T-helper 1 cell treated with Interleukin-12 subunit alpha and Interleukin-12 subunit beta and Interleukin-4 antibody, amounts not matched to agents 30 μg/mL and 1 μg/mL, for 36 hours (primary cell): ENCODE data around the gene ZC3H11A.
"Not testable (repeated sequence)": the region's sequence is repeated elsewhere in the genome, so short reads cannot be mapped to it uniquely, and the experiment has no call there.

Experiments
- H3K27ac Mint-ChIP-seq: one replicate; pipeline ENCODE4 v1.8.0; 2021; ENCODE audit warnings: mild to moderate bottlenecking, mixed read lengths
- H3K27me3 Mint-ChIP-seq: one replicate; pipeline ENCODE4 v1.8.0; 2021; ENCODE audit warnings: low read depth, mixed read lengths
- H3K36me3 Mint-ChIP-seq: one replicate; pipeline ENCODE4 v1.8.0; 2021; ENCODE audit warnings: low read depth, mixed read lengths
- H3K4me1 Mint-ChIP-seq: one replicate; pipeline ENCODE4 v1.8.0; 2021; ENCODE audit warnings: low read depth, mixed read lengths
- H3K4me3 Mint-ChIP-seq: one replicate; pipeline ENCODE4 v1.8.0; 2021; ENCODE audit warnings: mild to moderate bottlenecking, moderate library complexity, mixed read lengths
- H3K9me3 Mint-ChIP-seq: one replicate; pipeline ENCODE4 v1.8.0; 2021; ENCODE audit warnings: mixed read lengths

Gene ZC3H11A

DNA sequence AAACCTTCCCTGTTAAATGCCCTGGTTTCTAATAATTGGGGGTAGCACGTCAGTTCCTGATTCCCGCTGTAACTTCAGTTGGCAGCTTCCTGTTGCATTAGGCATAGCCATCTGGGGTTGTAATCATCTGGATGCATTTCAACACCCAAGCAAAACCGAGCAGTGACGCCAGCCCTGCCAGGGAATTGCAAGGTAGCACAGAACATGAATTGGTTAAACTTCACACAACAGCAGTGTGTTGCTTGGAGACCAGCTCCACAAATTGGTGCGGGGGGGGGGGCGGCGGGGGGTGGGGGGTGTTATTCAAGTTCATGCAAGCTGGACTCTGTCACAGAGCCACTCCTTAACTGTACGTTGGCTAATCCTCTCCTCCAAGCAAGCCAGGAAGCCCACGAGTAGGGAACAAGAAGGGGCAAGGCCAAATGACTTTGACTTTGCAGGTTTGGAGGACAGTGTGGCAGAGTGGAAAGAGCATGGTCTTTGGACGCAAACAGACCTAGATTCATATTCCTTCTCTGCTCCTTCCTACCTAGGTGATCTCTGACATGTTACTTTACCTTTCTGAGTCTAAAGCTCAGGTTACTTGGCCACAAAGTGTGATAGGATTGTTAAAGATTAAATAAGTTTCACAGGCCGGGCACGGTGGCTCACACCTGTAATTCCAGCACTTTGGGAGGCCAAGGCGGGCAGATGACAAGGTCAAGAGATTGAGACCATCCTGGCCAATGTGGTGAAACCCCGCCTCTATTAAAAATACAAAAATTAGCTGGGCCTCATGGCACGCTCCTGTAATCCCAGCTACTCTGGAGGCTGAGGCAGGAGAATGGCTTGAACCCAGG, 25.7 kb upstream of the ZC3H11A start:
- Mint-ChIP-seq H3K27ac (no peak overlapping the region), H3K36me3 (peaks cover 41% of the 10 kb centered on the region), H3K27me3 (no peaks in the 10 kb centered on the region), H3K9me3 (no peaks in the 10 kb centered on the region), H3K4me1 (peaks cover 14% of the 10 kb centered on the region), H3K4me3 (no peak overlapping the region)

GRCh38 chr1:203771901-203772301, 23.5 kb upstream of the ZC3H11A start:
- no peak overlapping the region for H3K27ac Mint-ChIP-seq
- H3K4me3 Mint-ChIP-seq, result no peak overlapping the region
- no peaks in the 10 kb centered on the region for H3K9me3 Mint-ChIP-seq
- no peaks in the 10 kb centered on the region for H3K27me3 Mint-ChIP-seq
- H3K36me3 Mint-ChIP-seq, result peaks cover 49% of the 10 kb centered on the region
- peaks cover 8% of the 10 kb centered on the region for H3K4me1 Mint-ChIP-seq

DNA sequence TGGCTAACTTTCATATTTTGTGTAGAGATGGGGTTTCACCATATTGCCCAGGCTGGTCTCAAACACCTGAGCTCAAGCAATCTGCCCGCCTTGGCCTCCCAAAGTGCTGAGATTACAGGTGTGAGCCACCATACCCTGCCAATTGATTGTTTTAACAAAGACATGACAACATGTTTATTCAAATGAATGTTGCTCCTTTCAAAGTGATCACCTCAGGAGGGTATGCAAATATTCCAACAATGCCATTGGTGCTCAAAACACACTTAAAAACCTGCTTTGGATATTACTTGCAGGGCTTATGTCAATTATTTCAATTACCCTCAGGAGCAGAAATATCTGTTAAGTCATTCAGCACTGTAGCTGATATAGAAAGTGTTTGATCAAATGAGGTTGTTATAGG, 22.6 kb upstream of the ZC3H11A start:
- Mint-ChIP-seq H3K4me1 (peaks cover 8% of the 10 kb centered on the region), H3K4me3 (no peak overlapping the region), H3K27me3 (no peaks in the 10 kb centered on the region), H3K9me3 (no peaks in the 10 kb centered on the region), H3K36me3 (peaks cover 49% of the 10 kb centered on the region), H3K27ac (no peak overlapping the region)

DNA sequence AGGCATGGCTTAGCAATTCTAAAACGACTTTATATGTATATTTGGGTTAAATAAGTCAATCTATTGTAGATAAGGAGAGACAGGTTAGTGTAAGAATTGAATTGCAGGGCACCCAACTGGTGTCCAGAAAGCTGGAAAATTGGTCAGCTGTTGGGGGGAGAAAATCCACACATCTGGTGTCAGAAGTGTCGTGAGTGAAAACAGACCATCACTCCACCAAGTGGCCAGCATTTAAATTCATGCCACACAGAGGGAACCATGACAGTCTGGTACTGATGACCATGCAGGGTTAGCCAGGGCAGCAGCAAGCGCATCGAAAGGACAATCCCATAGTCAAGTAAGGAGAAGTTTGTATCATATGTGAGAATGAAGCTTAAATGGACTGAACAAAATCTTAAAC, 18.8 kb upstream of the ZC3H11A start:
- Mint-ChIP-seq H3K4me1 (no peaks in the 10 kb centered on the region), H3K27ac (no peak overlapping the region), H3K27me3 (no peaks in the 10 kb centered on the region), H3K9me3 (no peaks in the 10 kb centered on the region), H3K36me3 (peaks cover 29% of the 10 kb centered on the region), H3K4me3 (no peak overlapping the region)

DNA sequence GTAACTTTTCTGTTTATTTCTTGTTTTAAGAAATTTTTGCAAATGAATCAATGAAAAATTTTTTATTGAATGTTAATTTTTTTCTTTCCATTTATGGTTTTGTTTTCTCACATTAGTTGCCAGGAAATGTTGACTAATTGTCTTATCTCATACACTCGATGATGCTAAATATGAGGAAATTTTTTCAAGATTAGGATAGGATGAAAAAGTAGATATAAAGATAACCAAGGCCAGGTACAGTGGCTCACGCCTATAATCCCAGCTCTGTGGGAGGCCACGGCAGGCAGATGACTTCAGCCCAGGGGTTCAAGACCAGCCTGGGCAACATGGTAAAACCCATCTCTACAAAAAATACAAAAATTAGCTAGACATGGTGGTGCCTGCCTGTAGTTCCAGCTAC, 17.8 kb upstream of the ZC3H11A start:
- Mint-ChIP-seq H3K4me1 (no peaks in the 10 kb centered on the region), H3K9me3 (no peaks in the 10 kb centered on the region), H3K27me3 (no peaks in the 10 kb centered on the region), H3K4me3 (no peak overlapping the region), H3K36me3 (peaks cover 24% of the 10 kb centered on the region), H3K27ac (no peak overlapping the region)

- no peaks in the 10 kb centered on the region for H3K9me3 Mint-ChIP-seq
- no peaks in the 10 kb centered on the region for H3K4me1 Mint-ChIP-seq
- H3K4me3 Mint-ChIP-seq, result no peak overlapping the region
- peaks cover 20% of the 10 kb centered on the region for H3K36me3 Mint-ChIP-seq
- no peak overlapping the region for H3K27ac Mint-ChIP-seq
- H3K27me3 Mint-ChIP-seq, result no peaks in the 10 kb centered on the region
Measured at GRCh38 chr1:203778146-203778545, 17.3 kb upstream of the ZC3H11A start.

GRCh38 chr1:203778789-203779188, 16.6 kb upstream of the ZC3H11A start:
- H3K4me1 Mint-ChIP-seq, result no peaks in the 10 kb centered on the region
- H3K4me3 Mint-ChIP-seq, result no peak overlapping the region
- peaks cover 17% of the 10 kb centered on the region for H3K36me3 Mint-ChIP-seq
- no peaks in the 10 kb centered on the region for H3K27me3 Mint-ChIP-seq
- no peak overlapping the region for H3K27ac Mint-ChIP-seq
- no peaks in the 10 kb centered on the region for H3K9me3 Mint-ChIP-seq

DNA sequence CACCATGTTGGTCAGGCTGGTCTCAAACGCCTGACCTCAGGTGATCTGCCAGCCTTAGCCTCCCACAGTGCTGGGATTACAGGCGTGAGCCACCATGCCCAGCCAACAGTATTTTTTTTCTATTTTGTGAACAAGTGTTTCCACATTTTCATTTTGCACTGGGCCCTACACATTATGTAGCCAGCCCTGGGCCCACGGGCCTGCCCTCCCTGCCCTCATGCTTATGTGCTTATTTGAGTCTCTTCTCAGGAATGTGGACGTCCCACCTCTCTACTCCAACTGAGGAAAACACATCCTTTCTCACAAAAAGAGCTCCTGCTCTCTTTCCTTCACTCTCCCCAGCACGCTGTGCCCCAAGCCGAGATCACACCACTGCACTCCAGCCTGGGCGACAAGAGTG, 13.5 kb upstream of the ZC3H11A start:
- H3K4me1 Mint-ChIP-seq, result no peaks in the 10 kb centered on the region
- peaks cover 6% of the 10 kb centered on the region for H3K27me3 Mint-ChIP-seq
- H3K9me3 Mint-ChIP-seq, result no peaks in the 10 kb centered on the region
- no peak overlapping the region for H3K27ac Mint-ChIP-seq
- H3K36me3 Mint-ChIP-seq, result no peaks in the 10 kb centered on the region
- no peak overlapping the region for H3K4me3 Mint-ChIP-seq

DNA sequence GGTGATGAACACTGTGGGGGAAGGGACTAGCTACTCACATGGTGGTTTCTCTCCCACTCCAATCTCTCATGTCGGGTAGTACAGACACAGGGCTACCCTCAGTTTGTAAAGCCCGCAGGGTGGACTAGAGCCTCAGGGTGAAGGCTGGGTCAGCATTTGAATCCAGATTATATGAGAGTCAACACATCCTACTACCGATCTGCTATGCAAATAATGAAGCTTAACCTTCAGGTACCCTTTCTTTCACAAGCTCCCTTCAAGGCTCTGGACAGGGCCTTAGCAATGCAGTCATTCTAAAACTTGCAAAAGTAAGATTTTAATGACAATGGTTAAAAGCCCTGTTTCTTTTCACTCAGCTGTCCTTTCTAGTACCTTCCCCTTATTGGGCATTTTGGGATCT, 5.5 kb upstream of the ZC3H11A start:
- H3K36me3 Mint-ChIP-seq, result no peaks in the 10 kb centered on the region
- no peak overlapping the region for H3K4me3 Mint-ChIP-seq
- H3K4me1 Mint-ChIP-seq, result peaks cover 4% of the 10 kb centered on the region
- no peaks in the 10 kb centered on the region for H3K9me3 Mint-ChIP-seq
- H3K27ac Mint-ChIP-seq, result no peak overlapping the region
- peaks cover 6% of the 10 kb centered on the region for H3K27me3 Mint-ChIP-seq

GRCh38 chr1:203791498-203791897, 3.9 kb upstream of the ZC3H11A start:
- Mint-ChIP-seq H3K36me3 (peaks cover 6% of the 10 kb centered on the region), H3K27ac (no peak overlapping the region), H3K9me3 (no peaks in the 10 kb centered on the region), H3K4me3 (no peak overlapping the region), H3K27me3 (no peaks in the 10 kb centered on the region), H3K4me1 (peaks cover 9% of the 10 kb centered on the region)

DNA sequence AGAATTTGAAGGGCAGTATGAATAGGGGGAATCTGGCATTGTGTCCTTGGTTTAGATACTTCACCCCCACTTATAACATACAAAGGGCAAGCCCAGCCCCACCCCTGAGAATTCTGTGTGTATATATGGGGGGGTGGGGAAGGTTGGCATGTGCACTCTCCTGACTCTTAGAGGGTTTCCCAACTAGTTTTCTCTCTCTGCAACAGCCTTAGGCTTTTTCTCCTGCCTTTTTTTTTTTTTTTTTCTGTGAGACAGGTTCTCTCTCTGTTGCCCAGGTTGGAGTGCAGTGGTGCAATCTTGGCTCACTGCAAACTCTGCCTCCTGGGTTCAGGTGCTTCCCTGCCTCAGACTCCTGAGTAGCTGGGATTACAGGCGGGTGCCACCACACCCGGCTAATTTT, 2.9 kb upstream of the ZC3H11A start:
- Mint-ChIP-seq H3K27ac (no peak overlapping the region), H3K4me1 (peaks cover 17% of the 10 kb centered on the region), H3K9me3 (no peaks in the 10 kb centered on the region), H3K36me3 (peaks cover 13% of the 10 kb centered on the region), H3K4me3 (no peak overlapping the region), H3K27me3 (no peaks in the 10 kb centered on the region)

DNA sequence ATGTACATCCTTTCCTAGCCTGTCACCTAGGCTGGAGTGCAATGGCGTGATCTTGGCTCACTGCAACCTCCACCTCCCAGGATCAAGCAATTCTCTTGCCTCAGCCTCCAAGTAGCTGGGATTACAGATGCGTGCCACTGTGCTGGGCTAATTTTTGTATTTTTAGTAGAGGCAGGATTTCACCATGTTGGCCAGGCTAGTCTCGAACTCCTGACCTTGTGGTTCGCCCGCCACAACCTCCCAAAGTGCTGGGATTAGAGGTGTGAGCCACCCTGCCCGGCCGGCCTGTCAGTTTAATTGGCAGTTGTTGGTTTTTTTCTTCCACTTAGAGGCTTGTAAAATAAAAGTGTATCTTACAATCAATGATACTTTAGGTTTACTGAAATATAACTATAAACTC, 1.9 kb upstream of the ZC3H11A start:
- Mint-ChIP-seq H3K36me3 (peaks cover 24% of the 10 kb centered on the region), H3K4me1 (peaks cover 27% of the 10 kb centered on the region)
- not testable (repeated sequence) for H3K27ac Mint-ChIP-seq, H3K27me3 Mint-ChIP-seq, H3K4me3 Mint-ChIP-seq, H3K9me3 Mint-ChIP-seq

DNA sequence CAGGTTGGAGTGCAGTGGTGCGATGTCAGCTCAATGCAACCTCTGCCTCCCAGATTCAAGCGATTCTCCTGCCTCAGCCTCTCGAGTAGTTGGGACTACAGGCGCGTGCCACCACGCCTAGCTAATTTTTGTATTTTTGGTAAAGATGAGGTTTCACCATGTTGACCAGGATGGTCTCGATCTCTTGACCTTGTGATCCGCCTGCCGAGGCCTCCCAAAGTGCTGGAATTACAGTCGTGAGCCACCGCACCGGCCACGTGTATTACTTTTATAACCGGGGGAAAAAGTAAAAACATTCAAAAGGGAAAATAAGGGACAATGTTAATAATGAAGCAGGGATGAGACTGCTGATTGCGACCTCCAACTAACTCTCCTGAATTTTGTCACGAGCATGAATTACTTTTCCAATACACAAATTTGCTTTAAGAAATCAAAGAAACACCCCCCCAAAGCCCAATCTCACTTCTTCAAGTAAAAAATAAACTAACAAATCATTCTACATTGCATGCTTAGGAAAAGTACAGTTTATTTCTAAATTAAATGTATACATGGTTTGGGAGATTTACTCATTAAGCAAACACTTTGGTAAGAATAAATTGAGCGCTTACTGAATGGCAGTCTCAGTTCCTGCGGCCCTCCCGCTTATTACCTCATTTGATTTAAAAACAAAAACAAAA, 521 bp upstream of the ZC3H11A start:
- peak overlapping the region; percentile 95 for H3K4me3 Mint-ChIP-seq
- H3K27ac Mint-ChIP-seq, result peak overlapping the region; percentile 94
- H3K27me3 Mint-ChIP-seq, result no peaks in the 10 kb centered on the region
- peaks cover 36% of the 10 kb centered on the region for H3K36me3 Mint-ChIP-seq
- peaks cover 37% of the 10 kb centered on the region for H3K4me1 Mint-ChIP-seq
- no peaks in the 10 kb centered on the region for H3K9me3 Mint-ChIP-seq

DNA sequence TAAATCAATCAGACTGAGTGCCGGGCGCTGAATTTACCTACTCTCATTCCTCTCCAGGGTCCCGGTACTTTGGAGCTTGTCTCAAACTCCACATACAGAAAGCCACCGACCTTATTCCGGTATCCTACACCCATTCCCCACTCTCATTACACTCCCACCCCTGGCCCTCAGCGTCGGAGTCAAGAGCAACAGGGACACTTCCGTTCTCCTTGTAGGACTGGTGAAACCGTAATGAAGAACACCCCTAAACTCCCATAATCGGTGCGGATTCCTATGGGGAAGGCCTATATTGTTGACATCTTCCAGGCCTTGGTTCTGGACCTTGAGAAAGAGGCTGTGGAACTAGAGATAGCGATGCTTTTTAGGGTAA, 798 bp downstream of the ZC3H11A start:
- H3K36me3 Mint-ChIP-seq, result peaks cover 42% of the 10 kb centered on the region
- peaks cover 40% of the 10 kb centered on the region for H3K4me1 Mint-ChIP-seq
- no peaks in the 10 kb centered on the region for H3K9me3 Mint-ChIP-seq
- H3K27ac Mint-ChIP-seq, result peak overlapping the region; percentile 94
- no peaks in the 10 kb centered on the region for H3K27me3 Mint-ChIP-seq
- peak overlapping the region; percentile 95 for H3K4me3 Mint-ChIP-seq

DNA sequence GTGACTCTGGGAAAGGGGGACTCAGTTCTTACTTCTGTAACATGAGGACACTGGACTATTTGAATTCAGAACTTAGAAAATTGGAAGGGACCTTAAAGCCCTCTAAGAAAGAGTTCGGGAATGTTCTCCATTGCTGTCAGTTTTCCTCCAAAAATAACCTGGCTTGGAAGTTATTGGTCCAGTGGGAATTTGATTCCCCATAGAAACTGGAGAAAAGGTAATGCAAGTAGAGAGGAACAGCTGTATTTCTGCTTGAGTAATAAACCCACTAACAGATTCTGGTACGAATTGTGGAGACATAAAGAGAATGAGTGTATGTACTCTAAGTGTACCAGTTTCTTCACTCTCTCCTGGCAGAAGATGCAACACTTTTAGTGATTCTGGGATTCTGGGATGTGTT, 1.8 kb downstream of the ZC3H11A start:
- Mint-ChIP-seq H3K36me3 (peaks cover 44% of the 10 kb centered on the region), H3K27me3 (no peaks in the 10 kb centered on the region), H3K27ac (no peak overlapping the region), H3K9me3 (no peaks in the 10 kb centered on the region), H3K4me1 (peaks cover 43% of the 10 kb centered on the region), H3K4me3 (peak overlapping the region; percentile 95)
